Epithelial cell of esophagus (primary cell): ENCODE results near the gene SLC38A4.

Experiments used
- DNase-seq: peaks from one replicate; pipeline ENCODE4 v3.0.0; 2010; ENCODE audit warnings: low read depth
- H3K4me3 ChIP-seq: 2 replicates; pipeline ENCODE4 v1.5.1; 2011; ENCODE audit warnings: mild to moderate bottlenecking, low read length, control low read depth
- CTCF ChIP-seq: IDR thresholded peaks from 2 replicates; pipeline ENCODE4 v1.5.1; 2011; ENCODE audit warnings: low read depth, mild to moderate bottlenecking, low read length, control low read depth, inconsistent platforms; ENCODE audit not compliant: insufficient read depth; ENCODE audit errors: missing control alignments

Gene SLC38A4

GRCh38 chr12:46803517-46803916 lies 22.3 kb downstream of the SLC38A4 start:
- DNase-seq, result no peak
- H3K4me3 ChIP-seq, result no peak overlapping the region
- TF ChIP-seq CTCF, result no peak

GRCh38 chr12:46801293-46801692 lies 24.5 kb downstream of the SLC38A4 start:
- no peak overlapping the region for H3K4me3 ChIP-seq
- no peak for TF ChIP-seq CTCF
- DNase-seq, result no peak

- TF ChIP-seq CTCF, result no peak
- no peak for DNase-seq
- H3K4me3 ChIP-seq, result no peak overlapping the region
Measured at GRCh38 chr12:46800160-46800559, 25.6 kb downstream of the SLC38A4 start.

GRCh38 chr12:46798648-46799047 lies 27.1 kb downstream of the SLC38A4 start:
- no peak for DNase-seq
- H3K4me3 ChIP-seq, result no peak overlapping the region
- no peak for TF ChIP-seq CTCF

- no peak for TF ChIP-seq CTCF
- DNase-seq, result no peak
- no peak overlapping the region for H3K4me3 ChIP-seq
Measured at GRCh38 chr12:46798056-46798455, 27.7 kb downstream of the SLC38A4 start.

GRCh38 chr12:46795988-46796387 lies 29.8 kb downstream of the SLC38A4 start:
- no peak overlapping the region for H3K4me3 ChIP-seq

More at GRCh38 chr12:46795988-46796387, 29.8 kb downstream of the SLC38A4 start:
- DNase-seq, result no peak
- TF ChIP-seq CTCF, result no peak
